Neural cell (in vitro differentiated cells): Measurements from ENCODE around the gene LTBP1.

Experiments
- EP300 ChIP-seq: fragments of 450-650 bp; conservative IDR thresholded peaks from 2 replicates; pipeline ENCODE4 v1.6.1; 2014; ENCODE audit warnings: antibody characterized with exemption, mild to moderate bottlenecking, moderate library complexity; ENCODE audit not compliant: poor library complexity, severe bottlenecking
- MXI1 ChIP-seq: fragments of 450-650 bp; conservative IDR thresholded peaks from 2 replicates; pipeline ENCODE4 v1.6.1; 2014; ENCODE audit warnings: antibody characterized with exemption, mild to moderate bottlenecking; ENCODE audit not compliant: poor library complexity, severe bottlenecking
- RAD21 ChIP-seq: fragments of 450-650 bp; conservative IDR thresholded peaks from 2 replicates; pipeline ENCODE4 v1.6.1; 2014; ENCODE audit warnings: antibody characterized with exemption, mild to moderate bottlenecking, moderate library complexity
- TF ChIP-seq, protein P1 (sequence below): fragments of 450-650 bp; IDR thresholded peaks from 2 replicates; pipeline ENCODE4 v1.5.1; 2014; ENCODE audit warnings: antibody characterized with exemption, mild to moderate bottlenecking, moderate library complexity; ENCODE audit not compliant: poor library complexity, severe bottlenecking

DNA sequence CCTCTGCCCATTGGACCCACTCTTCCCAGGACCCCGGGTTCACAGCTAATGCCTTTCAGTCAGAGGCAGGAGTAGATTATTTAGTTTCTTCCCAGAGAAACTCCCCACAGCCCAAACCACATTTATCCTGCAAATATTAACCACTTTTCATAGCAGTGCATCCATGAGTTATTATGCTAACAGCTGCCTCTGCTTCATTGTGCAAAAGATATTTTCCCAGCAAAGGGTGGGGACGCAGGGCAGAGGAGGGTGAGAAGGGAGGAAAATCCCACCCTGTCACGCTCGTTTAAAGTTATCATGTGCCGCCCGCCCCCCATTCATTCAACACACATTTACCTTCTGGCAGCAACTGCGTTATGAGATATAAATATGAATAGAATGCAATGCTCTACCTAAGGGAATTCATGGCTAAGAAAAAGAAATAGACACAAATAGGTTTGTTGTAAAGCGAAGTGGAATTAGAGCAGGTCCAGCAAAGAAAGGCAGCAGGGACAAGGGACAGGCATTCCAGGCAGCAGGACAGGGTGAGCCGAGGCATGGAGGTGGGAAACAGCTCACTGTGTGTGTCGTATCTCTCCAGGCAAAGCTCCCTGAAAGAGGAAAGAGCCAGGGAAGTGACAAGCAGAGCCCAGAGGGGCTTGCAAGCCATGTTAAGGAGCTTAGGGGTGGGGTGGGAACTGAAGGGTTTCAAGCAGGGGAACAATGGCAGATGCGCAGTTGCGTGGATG is 46.3 kb upstream of the LTBP1 start:
- no peak for TF ChIP-seq EP300
- TF ChIP-seq, protein P1, sequence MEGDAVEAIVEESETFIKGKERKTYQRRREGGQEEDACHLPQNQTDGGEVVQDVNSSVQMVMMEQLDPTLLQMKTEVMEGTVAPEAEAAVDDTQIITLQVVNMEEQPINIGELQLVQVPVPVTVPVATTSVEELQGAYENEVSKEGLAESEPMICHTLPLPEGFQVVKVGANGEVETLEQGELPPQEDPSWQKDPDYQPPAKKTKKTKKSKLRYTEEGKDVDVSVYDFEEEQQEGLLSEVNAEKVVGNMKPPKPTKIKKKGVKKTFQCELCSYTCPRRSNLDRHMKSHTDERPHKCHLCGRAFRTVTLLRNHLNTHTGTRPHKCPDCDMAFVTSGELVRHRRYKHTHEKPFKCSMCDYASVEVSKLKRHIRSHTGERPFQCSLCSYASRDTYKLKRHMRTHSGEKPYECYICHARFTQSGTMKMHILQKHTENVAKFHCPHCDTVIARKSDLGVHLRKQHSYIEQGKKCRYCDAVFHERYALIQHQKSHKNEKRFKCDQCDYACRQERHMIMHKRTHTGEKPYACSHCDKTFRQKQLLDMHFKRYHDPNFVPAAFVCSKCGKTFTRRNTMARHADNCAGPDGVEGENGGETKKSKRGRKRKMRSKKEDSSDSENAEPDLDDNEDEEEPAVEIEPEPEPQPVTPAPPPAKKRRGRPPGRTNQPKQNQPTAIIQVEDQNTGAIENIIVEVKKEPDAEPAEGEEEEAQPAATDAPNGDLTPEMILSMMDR: no peak
- no peak for TF ChIP-seq RAD21
- TF ChIP-seq MXI1: no peak
